Muscle layer of duodenum (tissue), 2 donors: Measurements from ENCODE around the gene MUL1.

Source experiments
- H3K27ac ChIP-seq: one replicate; pipeline ENCODE4 v1.7.0; 2013; ENCODE audit warnings: mild to moderate bottlenecking, low read length
- H3K27me3 ChIP-seq: one replicate; pipeline ENCODE4 v1.7.0; 2013; ENCODE audit warnings: low read depth, mild to moderate bottlenecking, control low read depth, low read length
- H3K36me3 ChIP-seq, 2 donors: one replicate each; pipeline ENCODE4 v1.7.0; 2013; ENCODE audit warnings: low read length in 2 of 2, control low read depth in 1 of 2, mild to moderate bottlenecking in 1 of 2; ENCODE audit not compliant: insufficient read depth in 2 of 2, control insufficient read depth in 1 of 2
- H3K4me1 ChIP-seq, 2 donors: one replicate each; pipeline ENCODE4 v1.7.0; 2013; ENCODE audit warnings: low read length in 2 of 2, mild to moderate bottlenecking in 2 of 2, control low read depth in 1 of 2, moderate library complexity in 1 of 2; ENCODE audit not compliant: insufficient read depth in 2 of 2, control insufficient read depth in 1 of 2
- H3K4me3 ChIP-seq, 2 donors: one replicate each; pipeline ENCODE4 v1.7.0; 2013; ENCODE audit warnings: low read length in 2 of 2, low read depth in 1 of 2, mild to moderate bottlenecking in 1 of 2
- H3K9me3 ChIP-seq, 2 donors: one replicate each; pipeline ENCODE4 v1.7.0; 2013; ENCODE audit warnings: low read length in 2 of 2, control low read depth in 1 of 2, mild to moderate bottlenecking in 1 of 2; ENCODE audit not compliant: control insufficient read depth in 1 of 2
- donor health status: healthy.

Gene MUL1

GRCh38 chr1:20484519-20485462 lies 23.2 kb downstream of the MUL1 start:
- Histone ChIP-seq H3K27me3 (no peaks in the 10 kb centered on the region), H3K9me3 (no peaks in the 10 kb centered on the region), H3K4me1 (peaks cover 0 to 35% of the 10 kb centered on the region in 2 donors), H3K27ac (peak overlapping the region; percentile 16), H3K36me3 (no peaks in the 10 kb centered on the region), H3K4me3 (peak overlapping the region; percentile 65 to 87)

- H3K27me3 ChIP-seq: no peaks in the 10 kb centered on the region
- H3K36me3 ChIP-seq: no peaks in the 10 kb centered on the region
- peak overlapping the region; percentile 65 to 87 for H3K4me3 ChIP-seq
- no peaks in the 10 kb centered on the region for H3K9me3 ChIP-seq
- H3K4me1 ChIP-seq: peaks cover 0 to 35% of the 10 kb centered on the region in 2 donors
- H3K27ac ChIP-seq: peak overlapping the region; percentile 16
Measured at GRCh38 chr1:20483833-20484518, 24.0 kb downstream of the MUL1 start.

- Histone ChIP-seq H3K27me3 (no peaks in the 10 kb centered on the region), H3K27ac (no peak overlapping the region), H3K9me3 (no peaks in the 10 kb centered on the region), H3K36me3 (no peaks in the 10 kb centered on the region), H3K4me1 (peaks cover 0 to 42% of the 10 kb centered on the region in 2 donors), H3K4me3 (peak overlapping the region; percentile 65 to 87)
Measured at GRCh38 chr1:20483098-20483832, 24.7 kb downstream of the MUL1 start.

GRCh38 chr1:20481643-20482498 lies 26.1 kb downstream of the MUL1 start:
- Histone ChIP-seq H3K4me1 (peaks cover 5 to 54% of the 10 kb centered on the region in 2 donors), H3K36me3 (no peaks in the 10 kb centered on the region), H3K4me3 (no peak overlapping the region), H3K27me3 (no peaks in the 10 kb centered on the region), H3K9me3 (no peaks in the 10 kb centered on the region), H3K27ac (no peak overlapping the region)

GRCh38 chr1:20480951-20481617 lies 26.9 kb downstream of the MUL1 start:
- H3K4me3 ChIP-seq: no peak overlapping the region
- no peaks in the 10 kb centered on the region for H3K36me3 ChIP-seq
- H3K27me3 ChIP-seq: no peaks in the 10 kb centered on the region
- H3K27ac ChIP-seq: peak overlapping the region; percentile 16
- H3K9me3 ChIP-seq: no peaks in the 10 kb centered on the region
- H3K4me1 ChIP-seq: peaks cover 8 to 55% of the 10 kb centered on the region in 2 donors

GRCh38 chr1:20480243-20480944 lies 27.6 kb downstream of the MUL1 start:
- Histone ChIP-seq H3K27me3 (no peaks in the 10 kb centered on the region), H3K9me3 (no peaks in the 10 kb centered on the region), H3K36me3 (no peaks in the 10 kb centered on the region), H3K4me1 (peaks cover 8 to 57% of the 10 kb centered on the region in 2 donors), H3K27ac (no peak overlapping the region), H3K4me3 (no peak overlapping the region)

GRCh38 chr1:20479840-20480239 lies 28.1 kb downstream of the MUL1 start:
- Histone ChIP-seq H3K4me3 (no peak overlapping the region), H3K27ac (no peak overlapping the region), H3K9me3 (no peaks in the 10 kb centered on the region), H3K4me1 (peaks cover 8 to 56% of the 10 kb centered on the region in 2 donors), H3K36me3 (no peaks in the 10 kb centered on the region), H3K27me3 (no peaks in the 10 kb centered on the region)

- Histone ChIP-seq H3K4me3 (no peak overlapping the region), H3K9me3 (no peaks in the 10 kb centered on the region), H3K27ac (no peak overlapping the region), H3K27me3 (no peaks in the 10 kb centered on the region), H3K4me1 (peaks cover 8 to 41% of the 10 kb centered on the region in 2 donors), H3K36me3 (no peaks in the 10 kb centered on the region)
Measured at GRCh38 chr1:20478057-20478635, 29.8 kb downstream of the MUL1 start.

- no peaks in the 10 kb centered on the region for H3K27me3 ChIP-seq
- H3K4me3 ChIP-seq: no peak overlapping the region
- H3K36me3 ChIP-seq: no peaks in the 10 kb centered on the region
- peaks cover 8 to 35% of the 10 kb centered on the region in 2 donors for H3K4me1 ChIP-seq
- H3K9me3 ChIP-seq: no peaks in the 10 kb centered on the region
- no peak overlapping the region for H3K27ac ChIP-seq
Measured at GRCh38 chr1:20477348-20478056, 30.4 kb downstream of the MUL1 start.
